ENCODE measurements around the gene C9orf152. TPM values are rescaled to one million over a fixed set of nuclear protein-coding genes. Genes with fewer than 3 reads are reported as not detected.

C9orf152 gene
- total and polyA plus RNA-seq, 9 of the 15 experiments (the other 6 are each of a cell fraction or from before 2014, with no cell fraction given), result not detected

DNA sequence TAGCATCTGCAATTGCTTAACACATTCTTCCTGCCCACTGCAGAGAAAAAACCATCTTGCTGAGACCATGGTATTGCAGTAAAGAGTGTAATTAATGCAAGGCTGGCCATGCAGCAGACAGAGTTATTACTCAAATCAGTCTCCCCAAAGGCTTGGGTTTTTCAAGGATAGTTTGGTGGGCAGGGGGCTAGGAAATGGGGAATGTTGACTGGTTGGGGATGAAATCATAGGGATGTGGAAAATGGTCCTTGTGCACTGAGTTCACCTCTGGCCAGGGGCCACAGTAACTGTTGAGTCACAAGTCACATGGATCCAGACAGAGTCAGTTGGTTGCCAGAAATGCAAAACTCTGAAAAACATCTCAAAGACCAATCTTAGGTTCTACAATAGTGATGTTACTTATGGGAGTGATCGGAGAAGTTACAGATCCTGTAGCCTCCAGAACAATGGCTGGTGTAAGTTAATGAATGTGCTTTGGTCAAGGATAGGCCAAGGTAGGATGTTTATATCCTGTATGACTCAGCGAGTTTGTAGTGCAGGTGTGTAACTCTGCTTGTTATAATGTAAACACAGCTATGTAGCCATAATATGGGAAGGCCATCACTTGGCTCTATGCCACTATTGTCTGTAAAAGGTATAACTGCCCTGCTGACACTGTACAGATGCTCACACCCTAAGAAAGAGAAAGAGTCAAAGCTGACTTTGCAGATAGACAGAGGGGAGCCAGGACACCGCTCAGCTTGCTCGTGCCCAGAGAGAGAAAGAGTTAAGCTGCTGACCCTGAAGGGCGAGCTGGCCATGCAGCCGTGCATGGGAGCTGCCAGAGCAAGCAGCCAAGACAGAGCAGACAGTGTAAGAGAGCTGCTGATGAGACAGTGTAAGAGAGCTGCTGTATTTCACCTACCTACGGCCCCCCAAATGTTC lies 27.2 kb downstream of the C9orf152 start (continued):
- no peak for TF ChIP-seq ZNF277 (CRISPR knock-in tag; IDR thresholded peaks at IDR 0.05; ENCODE audit: borderline replicate concordance)
- TF ChIP-seq ZNF75A (CRISPR knock-in tag; IDR thresholded peaks at IDR 0.05), result no peak
- 0 out of 2 replicates have a peak, but pooled peaks have one; percentile 16 for TF ChIP-seq MAFG (tag; conservative IDR thresholded peaks at IDR 0.05)
- TF ChIP-seq, protein P1, sequence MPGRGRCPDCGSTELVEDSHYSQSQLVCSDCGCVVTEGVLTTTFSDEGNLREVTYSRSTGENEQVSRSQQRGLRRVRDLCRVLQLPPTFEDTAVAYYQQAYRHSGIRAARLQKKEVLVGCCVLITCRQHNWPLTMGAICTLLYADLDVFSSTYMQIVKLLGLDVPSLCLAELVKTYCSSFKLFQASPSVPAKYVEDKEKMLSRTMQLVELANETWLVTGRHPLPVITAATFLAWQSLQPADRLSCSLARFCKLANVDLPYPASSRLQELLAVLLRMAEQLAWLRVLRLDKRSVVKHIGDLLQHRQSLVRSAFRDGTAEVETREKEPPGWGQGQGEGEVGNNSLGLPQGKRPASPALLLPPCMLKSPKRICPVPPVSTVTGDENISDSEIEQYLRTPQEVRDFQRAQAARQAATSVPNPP (IDR thresholded peaks at IDR 0.05; ENCODE audit: borderline replicate concordance, insufficient read depth, insufficient read length), result no peak
- no peak for TF ChIP-seq SP2 (IDR thresholded peaks at IDR 0.05; ENCODE audit: extremely low read depth, low read depth, low read length, poor library complexity, severe bottlenecking)

GRCh38 chr9:110179734-110180133 lies 28.2 kb downstream of the C9orf152 start:
- ChIA-PET CTCF (ENCODE audit: low intra/inter-chr PET ratio) (no interaction called here), POLR2A (no interaction called here)
- no peaks in the 10 kb centered on the region for H3K4me1 ChIP-seq (replicated peaks in 1 of 2; ENCODE audit: control insufficient read depth in 2 of 2, insufficient read depth in 2 of 2, low read length in 2 of 2)
- in situ Hi-C loops (cut with MboI) (loop anchor here (5.0 to 25.0 kb wide), 2 partner anchors 443 to 1108 kb away; no protein-coding TSS in a partner anchor), intact Hi-C loops (cut with micrococcal nuclease) (loop anchor here (5.0 to 10.0 kb wide), 3 partner anchors 163 to 1125 kb away; no protein-coding TSS in a partner anchor)
- H3K9ac ChIP-seq (ENCODE audit: insufficient read depth in 1 of 2, low read depth in 2 of 2, low read length in 2 of 2), result no peak overlapping the region
- H3K79me2 ChIP-seq (ENCODE audit: control insufficient read depth, insufficient read depth, low read length), result no peaks in the 10 kb centered on the region
- no peak overlapping the region for H3K4me2 ChIP-seq (ENCODE audit: insufficient read depth, low read length)
- no peaks in the 10 kb centered on the region for H3K9me1 ChIP-seq (ENCODE audit: control insufficient read depth, insufficient read depth, low read length)
- ATAC-seq, result no peak
- H3K27ac ChIP-seq (ENCODE audit: extremely low read depth, low read depth, low read length), result no peak overlapping the region
- H3K9me3 ChIP-seq (replicated peaks; ENCODE audit: control insufficient read depth, insufficient read depth, low read depth, low read length), result no peaks in the 10 kb centered on the region
- WGBS (ENCODE audit: insufficient coverage, low coverage, missing lambda C conversion rate), result 0% methylated on average over 4 of the region's 4 CpGs
- no peak overlapping the region for H3K4me3 ChIP-seq
- H3K36me3 ChIP-seq (ENCODE audit: control insufficient read depth, insufficient read depth, low read length), result no peaks in the 10 kb centered on the region
- H2AFZ ChIP-seq (ENCODE audit: low read depth, low read length), result no peak overlapping the region
- FAIRE-seq, result no peak
- peaks cover 0 to 8% of the 10 kb centered on the region in 2 experiments; a peak in 1 of 5 replicates for H3K27me3 ChIP-seq (ENCODE audit: control insufficient read depth in 2 of 2, insufficient read depth in 2 of 2, low read length in 2 of 2)
- no peak for DNase-seq (ENCODE audit: extremely low read depth in 1 of 4, low spot score in 3 of 4)
- BruUV-seq (replicated peaks), result no TSS peak
- no peaks in the 10 kb centered on the region for H4K20me1 ChIP-seq (replicated peaks; ENCODE audit: control insufficient read depth, insufficient read depth, low read length)
- TF ChIP-seq, protein P2, sequence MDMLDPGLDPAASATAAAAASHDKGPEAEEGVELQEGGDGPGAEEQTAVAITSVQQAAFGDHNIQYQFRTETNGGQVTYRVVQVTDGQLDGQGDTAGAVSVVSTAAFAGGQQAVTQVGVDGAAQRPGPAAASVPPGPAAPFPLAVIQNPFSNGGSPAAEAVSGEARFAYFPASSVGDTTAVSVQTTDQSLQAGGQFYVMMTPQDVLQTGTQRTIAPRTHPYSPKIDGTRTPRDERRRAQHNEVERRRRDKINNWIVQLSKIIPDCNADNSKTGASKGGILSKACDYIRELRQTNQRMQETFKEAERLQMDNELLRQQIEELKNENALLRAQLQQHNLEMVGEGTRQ (CRISPR knock-in tag; IDR thresholded peaks at IDR 0.05), result no peak
- no peak for TF ChIP-seq PRDM10 (IDR thresholded peaks at IDR 0.05; ENCODE audit: partially characterized antibody)
- TF ChIP-seq, protein P1 (IDR thresholded peaks at IDR 0.05; ENCODE audit: borderline replicate concordance, insufficient read depth, insufficient read length), result no peak

Data from K562 (cell line).